ENCODE results near the gene ALDH3B1. TPM values are rescaled to one million over a fixed set of nuclear protein-coding genes. Genes with fewer than 3 reads are reported as not detected.
A peak's percentile ranks its signal among the peaks of the same experiment; 100 is the strongest.
"Not testable (repeated sequence)": the region's sequence is repeated elsewhere in the genome, so short reads cannot be mapped to it uniquely, and the experiment has no call there.

Gene ALDH3B1
- total RNA-seq = 4.9 TPM
- long read RNA-seq, partial matches to known transcripts = 0 of 2 reads
- long read RNA-seq, other reads (novel, unspliced or antisense) = 1 of 2 reads

GRCh38 chr11:68010090-68011041, at the start of gene ALDH3B1:
ALDH3B1 (plus strand) TSS chr11:68010327; CDS start chr11:68015298, 4,971 bp downstream.
- intact Hi-C loops (cut with micrococcal nuclease) = no loop called here

GRCh38 chr11:67963217-67963616, 46.9 kb upstream of the ALDH3B1 start:
- DNase-seq; intact Hi-C loops (cut with micrococcal nuclease); ATAC-seq: not testable (repeated sequence)

More at GRCh38 chr11:68010090-68011041, at the start of gene ALDH3B1:
- DNase-seq (peak; percentile 94), ATAC-seq (peak; percentile 89)

GRCh38 chr11:67963879-67964278, 46.2 kb upstream of the ALDH3B1 start:
- DNase-seq; ATAC-seq; intact Hi-C loops (cut with micrococcal nuclease): not testable (repeated sequence)

GRCh38 chr11:67964746-67965145, 45.4 kb upstream of the ALDH3B1 start:
- DNase-seq; ATAC-seq; intact Hi-C loops (cut with micrococcal nuclease): not testable (repeated sequence)

GRCh38 chr11:67965830-67966348, 44.2 kb upstream of the ALDH3B1 start:
- ATAC-seq; intact Hi-C loops (cut with micrococcal nuclease); DNase-seq: not testable (repeated sequence)

- ATAC-seq; intact Hi-C loops (cut with micrococcal nuclease); DNase-seq: not testable (repeated sequence)
These were observed 35.4 kb upstream of the ALDH3B1 start for GRCh38 chr11:67974746-67975145.

GRCh38 chr11:67978766-67979418, 31.2 kb upstream of the ALDH3B1 start:
- ATAC-seq; intact Hi-C loops (cut with micrococcal nuclease); DNase-seq: not testable (repeated sequence)

- intact Hi-C loops (cut with micrococcal nuclease); ATAC-seq; DNase-seq: not testable (repeated sequence)
These were observed 28.9 kb upstream of the ALDH3B1 start for GRCh38 chr11:67981226-67981625.

- intact Hi-C loops (cut with micrococcal nuclease); DNase-seq; ATAC-seq: not testable (repeated sequence)
These were observed 27.8 kb upstream of the ALDH3B1 start for GRCh38 chr11:67982255-67982857.

GRCh38 chr11:67983951-67984350, 26.2 kb upstream of the ALDH3B1 start:
- DNase-seq (no peak), ATAC-seq (no peak)
- intact Hi-C loops (cut with micrococcal nuclease) = no loop called here

- DNase-seq; ATAC-seq; intact Hi-C loops (cut with micrococcal nuclease): not testable (repeated sequence)
These were observed 24.8 kb upstream of the ALDH3B1 start for GRCh38 chr11:67985302-67985701.

GRCh38 chr11:67990546-67991346, 19.4 kb upstream of the ALDH3B1 start:
- ATAC-seq (peak; percentile 58), DNase-seq (peak; percentile 48)
- intact Hi-C loops (cut with micrococcal nuclease) = not testable (repeated sequence)

- ATAC-seq; DNase-seq; intact Hi-C loops (cut with micrococcal nuclease): not testable (repeated sequence)
These were observed 18.6 kb upstream of the ALDH3B1 start for GRCh38 chr11:67991347-67992121.

GRCh38 chr11:67993821-67994220, 16.3 kb upstream of the ALDH3B1 start:
- intact Hi-C loops (cut with micrococcal nuclease); DNase-seq; ATAC-seq: not testable (repeated sequence)

GRCh38 chr11:67994387-67994786, 15.7 kb upstream of the ALDH3B1 start:
- intact Hi-C loops (cut with micrococcal nuclease); ATAC-seq; DNase-seq: not testable (repeated sequence)

GRCh38 chr11:67995129-67995528, 15.0 kb upstream of the ALDH3B1 start:
- DNase-seq; ATAC-seq; intact Hi-C loops (cut with micrococcal nuclease): not testable (repeated sequence)

- ATAC-seq; DNase-seq; intact Hi-C loops (cut with micrococcal nuclease): not testable (repeated sequence)
These were observed 14.5 kb upstream of the ALDH3B1 start for GRCh38 chr11:67995579-67995978.

All from left ventricle myocardium superior (tissue), 1 donor.